ENCODE measurements around the gene QRICH1.

Gene QRICH1

DNA sequence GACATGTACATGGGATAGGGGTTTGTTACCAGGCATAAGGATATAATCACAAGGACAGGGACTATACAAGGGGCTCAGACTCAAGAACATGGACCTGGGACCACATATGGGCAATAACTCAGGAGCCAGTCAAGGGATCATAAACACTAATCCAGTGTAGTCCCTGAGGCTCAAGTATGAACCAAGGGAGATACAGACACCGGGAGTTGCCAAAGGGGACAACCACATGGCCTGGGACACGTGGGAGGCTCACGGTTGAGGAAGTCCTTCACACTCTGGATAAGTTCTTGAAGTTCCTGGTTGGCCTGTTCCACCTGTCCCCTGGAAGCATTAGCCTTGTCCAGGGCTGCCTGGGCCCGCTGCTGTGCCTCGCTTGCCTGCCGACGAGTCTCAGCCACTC, 28.6 kb upstream of the QRICH1 start:
- TF ChIP-seq EP300 (IDR thresholded peaks at IDR 0.05; ENCODE audit: borderline replicate concordance) = no peak
- TF ChIP-seq, protein P1, sequence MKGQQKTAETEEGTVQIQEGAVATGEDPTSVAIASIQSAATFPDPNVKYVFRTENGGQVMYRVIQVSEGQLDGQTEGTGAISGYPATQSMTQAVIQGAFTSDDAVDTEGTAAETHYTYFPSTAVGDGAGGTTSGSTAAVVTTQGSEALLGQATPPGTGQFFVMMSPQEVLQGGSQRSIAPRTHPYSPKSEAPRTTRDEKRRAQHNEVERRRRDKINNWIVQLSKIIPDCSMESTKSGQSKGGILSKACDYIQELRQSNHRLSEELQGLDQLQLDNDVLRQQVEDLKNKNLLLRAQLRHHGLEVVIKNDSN (IDR thresholded peaks at IDR 0.05) = no peak
- TF ChIP-seq, protein P2, sequence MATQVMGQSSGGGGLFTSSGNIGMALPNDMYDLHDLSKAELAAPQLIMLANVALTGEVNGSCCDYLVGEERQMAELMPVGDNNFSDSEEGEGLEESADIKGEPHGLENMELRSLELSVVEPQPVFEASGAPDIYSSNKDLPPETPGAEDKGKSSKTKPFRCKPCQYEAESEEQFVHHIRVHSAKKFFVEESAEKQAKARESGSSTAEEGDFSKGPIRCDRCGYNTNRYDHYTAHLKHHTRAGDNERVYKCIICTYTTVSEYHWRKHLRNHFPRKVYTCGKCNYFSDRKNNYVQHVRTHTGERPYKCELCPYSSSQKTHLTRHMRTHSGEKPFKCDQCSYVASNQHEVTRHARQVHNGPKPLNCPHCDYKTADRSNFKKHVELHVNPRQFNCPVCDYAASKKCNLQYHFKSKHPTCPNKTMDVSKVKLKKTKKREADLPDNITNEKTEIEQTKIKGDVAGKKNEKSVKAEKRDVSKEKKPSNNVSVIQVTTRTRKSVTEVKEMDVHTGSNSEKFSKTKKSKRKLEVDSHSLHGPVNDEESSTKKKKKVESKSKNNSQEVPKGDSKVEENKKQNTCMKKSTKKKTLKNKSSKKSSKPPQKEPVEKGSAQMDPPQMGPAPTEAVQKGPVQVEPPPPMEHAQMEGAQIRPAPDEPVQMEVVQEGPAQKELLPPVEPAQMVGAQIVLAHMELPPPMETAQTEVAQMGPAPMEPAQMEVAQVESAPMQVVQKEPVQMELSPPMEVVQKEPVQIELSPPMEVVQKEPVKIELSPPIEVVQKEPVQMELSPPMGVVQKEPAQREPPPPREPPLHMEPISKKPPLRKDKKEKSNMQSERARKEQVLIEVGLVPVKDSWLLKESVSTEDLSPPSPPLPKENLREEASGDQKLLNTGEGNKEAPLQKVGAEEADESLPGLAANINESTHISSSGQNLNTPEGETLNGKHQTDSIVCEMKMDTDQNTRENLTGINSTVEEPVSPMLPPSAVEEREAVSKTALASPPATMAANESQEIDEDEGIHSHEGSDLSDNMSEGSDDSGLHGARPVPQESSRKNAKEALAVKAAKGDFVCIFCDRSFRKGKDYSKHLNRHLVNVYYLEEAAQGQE (IDR thresholded peaks at IDR 0.05; ENCODE audit: low read depth) = no peak
- no peak for TF ChIP-seq YY1 (IDR thresholded peaks at IDR 0.05; ENCODE audit: low read depth)
- TF ChIP-seq, protein P3, sequence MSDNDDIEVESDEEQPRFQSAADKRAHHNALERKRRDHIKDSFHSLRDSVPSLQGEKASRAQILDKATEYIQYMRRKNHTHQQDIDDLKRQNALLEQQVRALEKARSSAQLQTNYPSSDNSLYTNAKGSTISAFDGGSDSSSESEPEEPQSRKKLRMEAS (IDR thresholded peaks at IDR 0.05) = no peak
- TF ChIP-seq CREB1 (IDR thresholded peaks at IDR 0.05; ENCODE audit: low read depth) = no peak
- no peak for TF ChIP-seq NFIC (IDR thresholded peaks at IDR 0.05)
- TF ChIP-seq TCF12 (IDR thresholded peaks at IDR 0.05; ENCODE audit: low read depth) = no peak
- no peak for TF ChIP-seq FOXM1 (IDR thresholded peaks at IDR 0.05; ENCODE audit: borderline replicate concordance, low read depth)
- no peak for TF ChIP-seq ZBTB7A (IDR thresholded peaks at IDR 0.05; ENCODE audit: low read depth)
- no peak for TF ChIP-seq TAF1 (IDR thresholded peaks at IDR 0.05; ENCODE audit: low read depth)
- no peak for TF ChIP-seq RAD21 (IDR thresholded peaks at IDR 0.05; ENCODE audit: low read depth)

DNA sequence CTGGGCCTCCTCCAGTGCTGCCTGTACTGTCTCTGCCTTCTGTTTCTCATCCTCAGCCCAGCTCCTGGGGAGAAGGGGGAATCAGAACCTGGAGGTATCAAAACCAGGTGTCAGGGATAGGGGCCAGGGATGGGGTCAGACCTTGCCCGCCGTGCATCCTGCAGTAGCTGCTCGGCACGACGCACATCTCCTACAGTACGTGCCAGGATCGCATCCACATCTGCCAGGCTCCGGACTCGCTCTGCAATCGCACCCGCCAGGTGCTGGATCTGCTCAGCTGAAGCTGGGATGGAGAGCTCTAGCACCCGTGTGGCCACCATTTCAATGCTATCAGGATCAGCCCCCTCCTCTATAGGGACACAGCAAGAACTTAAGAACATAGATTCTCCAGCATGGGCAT, 28.2 kb upstream of the QRICH1 start:
- TF ChIP-seq, protein P2 (IDR thresholded peaks at IDR 0.05; ENCODE audit: low read depth) = no peak
- no peak for TF ChIP-seq FOXM1 (IDR thresholded peaks at IDR 0.05; ENCODE audit: borderline replicate concordance, low read depth)
- no peak for TF ChIP-seq TCF12 (IDR thresholded peaks at IDR 0.05; ENCODE audit: low read depth)
- no peak for TF ChIP-seq CEBPB (IDR thresholded peaks at IDR 0.05)
- no peak for TF ChIP-seq EGR1 (IDR thresholded peaks at IDR 0.05)
- TF ChIP-seq, protein P1 (IDR thresholded peaks at IDR 0.05) = no peak
- TF ChIP-seq, protein P3 (IDR thresholded peaks at IDR 0.05) = no peak
- TF ChIP-seq NFIC (IDR thresholded peaks at IDR 0.05) = no peak
- TF ChIP-seq EP300 (IDR thresholded peaks at IDR 0.05; ENCODE audit: borderline replicate concordance) = no peak
- TF ChIP-seq ZBTB7A (IDR thresholded peaks at IDR 0.05; ENCODE audit: low read depth) = no peak
- TF ChIP-seq RAD21 (IDR thresholded peaks at IDR 0.05; ENCODE audit: low read depth) = no peak
- no peak for TF ChIP-seq YY1 (IDR thresholded peaks at IDR 0.05; ENCODE audit: low read depth)
- TF ChIP-seq TEAD4 (IDR thresholded peaks at IDR 0.05) = no peak
- TF ChIP-seq CREB1 (IDR thresholded peaks at IDR 0.05; ENCODE audit: low read depth) = no peak
- no peak for TF ChIP-seq TAF1 (IDR thresholded peaks at IDR 0.05; ENCODE audit: low read depth)

DNA sequence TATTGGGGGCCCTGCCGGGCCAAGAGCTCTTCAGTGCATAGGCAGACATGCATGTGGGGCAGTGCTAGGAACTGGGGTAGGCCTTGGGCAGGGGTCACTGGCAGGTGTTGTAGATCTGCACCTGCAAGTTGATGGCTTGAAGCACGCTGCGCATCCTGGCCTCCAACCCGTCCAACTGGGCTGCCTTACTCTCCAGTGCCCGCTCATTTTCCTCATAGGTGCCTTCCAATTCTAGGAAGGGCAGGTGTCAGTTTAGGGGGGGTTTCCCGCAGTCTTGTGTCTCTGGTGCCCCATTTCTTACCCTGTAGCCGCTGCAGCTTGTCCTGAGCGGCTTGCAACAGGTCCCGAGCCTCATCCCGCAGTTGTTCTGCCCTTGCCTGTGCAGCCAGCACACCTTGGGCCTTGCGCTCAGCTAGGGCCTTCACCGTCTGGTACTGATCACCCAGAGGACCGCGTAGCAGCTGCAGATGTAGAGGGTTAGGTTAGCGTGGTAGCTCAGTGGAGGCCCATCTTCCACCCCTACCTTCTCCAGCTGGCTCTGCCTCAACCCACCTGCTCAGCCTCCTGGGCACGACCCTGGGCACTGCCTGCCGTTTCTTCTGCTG, 27.4 kb upstream of the QRICH1 start:
- TF ChIP-seq EGR1 (IDR thresholded peaks at IDR 0.05) (no peak), CREB1 (IDR thresholded peaks at IDR 0.05; ENCODE audit: low read depth) (no peak), CEBPB (IDR thresholded peaks at IDR 0.05) (no peak), TCF12 (IDR thresholded peaks at IDR 0.05; ENCODE audit: low read depth) (no peak), FOXM1 (IDR thresholded peaks at IDR 0.05; ENCODE audit: borderline replicate concordance, low read depth) (no peak), ZBTB7A (IDR thresholded peaks at IDR 0.05; ENCODE audit: low read depth) (no peak), NFIC (IDR thresholded peaks at IDR 0.05) (no peak), TEAD4 (IDR thresholded peaks at IDR 0.05) (no peak), YY1 (IDR thresholded peaks at IDR 0.05; ENCODE audit: low read depth) (no peak)
- TF ChIP-seq, protein P3 (IDR thresholded peaks at IDR 0.05) = no peak
- TF ChIP-seq, protein P1 (IDR thresholded peaks at IDR 0.05) = no peak
- TF ChIP-seq, protein P2 (IDR thresholded peaks at IDR 0.05; ENCODE audit: low read depth) = no peak

All from Ishikawa (cell line).